ENCODE results near the gene RCBTB2. TPM values are rescaled to one million over a fixed set of nuclear protein-coding genes. Genes with fewer than 3 reads are reported as not detected.
A peak's percentile ranks its signal among the peaks of the same experiment; 100 is the strongest.

Gene RCBTB2
- polyA plus RNA-seq, 3 donors = 55.5 to 100 (median 64.4) TPM

GRCh38 chr13:48559638-48560320 is 26.9 kb upstream of the RCBTB2 start:
- no peak for TF ChIP-seq CTCF (IDR thresholded peaks at IDR 0.05)
- no peak overlapping the region for H2AFZ ChIP-seq (ENCODE audit: insufficient read depth, low read depth, low read length, poor library complexity, severe bottlenecking)
- H3K4me1 Mint-ChIP-seq = peaks cover 74% of the 10 kb centered on the region
- peaks cover 48 to 77% of the 10 kb centered on the region in 2 donors for H3K4me1 ChIP-seq (ENCODE audit: control insufficient read depth in 1 of 2, insufficient read depth in 2 of 2, low read length in 2 of 2)
- WGBS (ENCODE audit: insufficient coverage) = 100% methylated on average over 1 of the region's 5 CpGs
- intact Hi-C loops (cut with micrococcal nuclease) = loop anchor here in 1 of 2 donors (10.0 kb wide), 1 partner anchor 45 kb away; no protein-coding TSS in a partner anchor
- no peak overlapping the region for H3K4me3 Mint-ChIP-seq
- no peak overlapping the region for H3K4me2 ChIP-seq (replicated peaks; ENCODE audit: extremely low read depth, low read length, poor library complexity, severe bottlenecking)
- no peaks in the 10 kb centered on the region for H3K27me3 Mint-ChIP-seq (ENCODE audit: low read depth in 3 of 3)
- no peak for DNase-seq
- peak overlapping the region in 1 of 3 experiments; percentile 3 for H3K4me3 ChIP-seq (replicated peaks in 1 of 3; ENCODE audit: low read depth in 2 of 3, low read length in 3 of 3)
- H3K9me3 ChIP-seq (replicated peaks in 1 of 2; ENCODE audit: control insufficient read depth in 1 of 2, insufficient read depth in 1 of 2, low read length in 2 of 2) = peaks cover 4 to 5% of the 10 kb centered on the region in 2 donors
- peaks cover 5 to 15% (median 9%) of the 10 kb centered on the region in 7 donors for H3K9me3 Mint-ChIP-seq
- no peak overlapping the region for H3K9ac ChIP-seq (ENCODE audit: insufficient read depth, low read length, poor library complexity, severe bottlenecking)
- no peaks in the 10 kb centered on the region for H3K79me2 ChIP-seq (ENCODE audit: insufficient read depth, low read length)
- H3K27ac ChIP-seq (ENCODE audit: low read depth in 1 of 2, low read length in 2 of 2) = no peak overlapping the region
- peak overlapping the region in 1 of 7 donors; percentile 55 for H3K27ac Mint-ChIP-seq
- no peaks in the 10 kb centered on the region for H3K36me3 ChIP-seq (replicated peaks in 1 of 2; ENCODE audit: control insufficient read depth in 1 of 2, insufficient read depth in 2 of 2, low read length in 2 of 2)
- H3K27me3 ChIP-seq (ENCODE audit: control insufficient read depth in 2 of 2, insufficient read depth in 2 of 2, low read length in 2 of 2) = no peaks in the 10 kb centered on the region
- H3K36me3 Mint-ChIP-seq = peaks cover 8 to 14% of the 10 kb centered on the region in 2 donors
- no peaks in the 10 kb centered on the region for H4K20me1 ChIP-seq (ENCODE audit: insufficient read depth, low read length)

DNA sequence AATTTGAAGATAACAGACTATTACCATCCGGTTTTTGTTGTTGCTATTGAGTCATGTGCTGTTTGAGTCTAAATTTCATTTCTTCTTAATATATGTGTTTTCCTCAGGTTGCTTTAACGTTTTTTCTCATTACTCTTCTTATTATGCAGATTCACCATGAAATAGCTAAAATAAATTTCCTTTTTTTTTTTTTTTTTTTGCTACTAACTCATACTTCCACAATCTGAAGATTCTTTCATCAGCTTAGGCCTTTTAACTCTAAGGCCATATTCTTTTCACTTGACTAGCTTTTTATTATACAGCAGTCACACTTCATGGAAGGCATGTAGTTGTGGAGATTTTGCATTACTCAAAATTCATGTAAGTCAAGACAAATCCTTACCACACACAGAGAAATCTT is 23.9 kb upstream of the RCBTB2 start:
- no peaks in the 10 kb centered on the region for H3K27me3 ChIP-seq (ENCODE audit: control insufficient read depth in 2 of 2, insufficient read depth in 2 of 2, low read length in 2 of 2)
- H3K4me2 ChIP-seq (replicated peaks; ENCODE audit: extremely low read depth, low read length, poor library complexity, severe bottlenecking) = peak overlapping the region; percentile 31
- peak overlapping the region; percentile 42 to 85 (median 75) for H3K27ac Mint-ChIP-seq
- H3K27ac ChIP-seq (ENCODE audit: low read depth in 1 of 2, low read length in 2 of 2) = peak overlapping the region in 1 of 2 donors; percentile 77
- H3K36me3 Mint-ChIP-seq = peaks cover 9 to 13% of the 10 kb centered on the region in 2 donors
- no peaks in the 10 kb centered on the region for H3K36me3 ChIP-seq (replicated peaks in 1 of 2; ENCODE audit: control insufficient read depth in 1 of 2, insufficient read depth in 2 of 2, low read length in 2 of 2)
- H3K4me1 Mint-ChIP-seq = peaks cover 45% of the 10 kb centered on the region
- no peaks in the 10 kb centered on the region for H4K20me1 ChIP-seq (ENCODE audit: insufficient read depth, low read length)
- H3K9me3 ChIP-seq (replicated peaks in 1 of 2; ENCODE audit: control insufficient read depth in 1 of 2, insufficient read depth in 1 of 2, low read length in 2 of 2) = peaks cover 8 to 15% of the 10 kb centered on the region in 2 donors
- H3K4me3 Mint-ChIP-seq = no peak overlapping the region
- peaks cover 6 to 36% (median 19%) of the 10 kb centered on the region in 7 donors for H3K9me3 Mint-ChIP-seq
- H3K9ac ChIP-seq (ENCODE audit: insufficient read depth, low read length, poor library complexity, severe bottlenecking) = no peak overlapping the region
- intact Hi-C loops (cut with micrococcal nuclease) = no loop called here
- no peaks in the 10 kb centered on the region for H3K79me2 ChIP-seq (ENCODE audit: insufficient read depth, low read length)
- H2AFZ ChIP-seq (ENCODE audit: insufficient read depth, low read depth, low read length, poor library complexity, severe bottlenecking) = no peak overlapping the region
- H3K4me3 ChIP-seq (replicated peaks in 1 of 3; ENCODE audit: low read depth in 2 of 3, low read length in 3 of 3) = no peak overlapping the region
- peak in 1 of 3 donors; percentile 44 for DNase-seq
- peaks cover 18 to 47% of the 10 kb centered on the region in 2 donors for H3K4me1 ChIP-seq (ENCODE audit: control insufficient read depth in 1 of 2, insufficient read depth in 2 of 2, low read length in 2 of 2)
- no peak for TF ChIP-seq CTCF (IDR thresholded peaks at IDR 0.05)
- WGBS (ENCODE audit: insufficient coverage) = no CpG with 5 or more reads among the region's 2 CpGs
- no peaks in the 10 kb centered on the region for H3K27me3 Mint-ChIP-seq (ENCODE audit: low read depth in 3 of 3)
